ENCODE data around the gene NEDD1.

The NEDD1 gene

DNA sequence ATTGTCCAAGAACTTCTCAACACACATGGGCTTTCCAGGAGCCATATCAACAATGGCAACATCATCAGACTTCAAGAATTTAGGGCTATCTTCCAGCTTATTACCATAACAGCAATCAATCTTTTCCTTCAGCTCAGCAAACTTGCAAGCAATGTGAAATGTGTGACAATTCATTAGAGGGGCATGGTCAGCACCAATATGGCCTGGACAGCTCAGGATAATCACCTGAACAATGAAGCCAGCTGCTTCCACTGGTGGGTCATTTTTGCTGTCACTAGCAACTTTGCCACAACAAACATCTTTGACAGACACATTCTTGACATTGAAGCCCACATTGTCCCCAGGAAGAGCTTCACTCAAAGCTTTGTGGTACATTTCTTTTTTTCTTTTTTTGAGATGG, 5.9 kb upstream of the NEDD1 start:
- DNase-seq (ENCODE audit: low read depth in 2 of 2, low spot score in 1 of 2), result no peak

DNA sequence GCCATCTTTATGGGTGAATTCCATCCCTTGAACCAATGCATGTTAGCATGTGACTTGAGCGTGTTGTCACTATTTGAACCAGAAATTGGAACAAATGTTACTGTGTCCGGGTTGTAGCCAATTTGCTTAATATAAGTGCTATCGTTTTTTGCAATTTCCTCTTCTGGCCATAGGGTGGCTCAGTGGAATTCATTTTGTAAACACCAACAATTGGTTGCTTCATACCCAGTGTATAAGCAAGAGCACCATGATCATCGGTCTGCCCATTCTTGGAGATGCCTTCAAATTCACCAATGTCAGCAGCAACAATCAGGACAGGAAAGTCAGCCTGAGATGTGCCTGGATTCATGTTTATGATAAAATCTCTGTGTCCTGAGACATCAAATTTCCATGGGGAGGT, 5.0 kb upstream of the NEDD1 start:
- DNase-seq (ENCODE audit: low read depth in 2 of 2, low spot score in 1 of 2), result no peak

DNA sequence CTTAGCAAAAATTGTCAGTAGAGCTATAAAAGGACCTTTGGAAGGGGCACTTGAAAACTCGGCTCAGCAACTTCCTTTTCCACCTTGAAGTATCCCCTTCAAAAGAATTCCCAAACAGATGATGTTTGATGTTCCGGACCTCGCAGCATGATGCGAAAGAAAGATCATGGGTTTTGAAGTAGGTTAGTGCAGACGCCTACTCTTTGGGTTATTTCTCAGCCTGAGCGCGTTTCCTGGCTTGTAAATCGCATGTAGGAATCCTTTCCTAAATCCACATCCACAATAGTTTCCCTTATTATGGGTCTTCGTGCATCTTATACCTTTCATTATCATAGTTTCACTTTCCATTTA, 584 bp upstream of the NEDD1 start:
- no peak for DNase-seq (ENCODE audit: low read depth in 2 of 2, low spot score in 1 of 2)

DNA sequence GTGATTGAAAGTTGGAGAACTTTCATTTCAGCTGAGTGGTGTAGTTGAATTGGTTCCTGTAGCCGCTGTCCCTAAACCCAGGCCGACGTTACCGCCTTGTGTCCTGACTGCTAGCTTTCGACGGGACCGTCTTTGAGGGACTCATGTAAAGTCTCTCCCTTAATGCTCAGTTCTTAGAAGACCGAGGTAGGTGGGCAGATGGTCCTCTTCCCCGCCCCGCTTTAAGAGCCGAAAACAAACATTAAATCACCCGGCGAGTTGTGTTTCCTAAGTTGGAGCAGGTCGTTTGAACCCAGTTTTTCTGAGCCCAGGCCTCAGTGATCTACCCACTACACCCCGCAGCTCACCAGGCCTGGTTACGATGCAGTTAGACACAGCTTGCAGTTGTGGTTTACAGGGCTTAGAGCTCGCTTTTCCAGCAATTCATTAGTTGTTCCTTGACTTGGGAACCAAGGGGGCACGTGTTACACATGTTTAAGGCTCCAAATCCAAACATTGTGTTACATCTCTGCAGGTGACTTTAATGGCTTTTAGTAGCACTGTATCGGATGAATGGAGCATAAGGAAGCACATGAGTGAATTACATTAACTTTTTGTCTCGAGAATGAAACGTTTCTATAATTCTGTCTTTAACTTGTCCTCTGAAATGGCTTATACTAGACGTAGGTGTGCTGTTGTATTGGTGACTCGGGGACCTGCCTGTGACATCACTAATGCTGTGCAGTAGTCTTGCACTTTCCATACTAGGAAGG, 790 bp downstream of the NEDD1 start:
- no peak for DNase-seq (ENCODE audit: low read depth in 2 of 2, low spot score in 1 of 2)

DNA sequence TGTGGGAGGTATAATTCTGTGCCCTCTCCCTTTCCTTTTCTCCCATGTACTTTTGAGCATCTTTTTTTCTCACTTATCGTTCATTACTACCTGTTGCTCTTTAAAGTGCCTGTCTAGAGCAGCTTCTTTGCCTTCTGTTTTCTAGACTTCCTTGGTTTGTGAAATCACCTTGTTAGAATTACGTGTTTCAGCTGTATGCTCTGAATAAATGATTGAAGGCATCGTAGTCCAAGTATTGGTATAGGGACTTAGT, 1.3 kb downstream of the NEDD1 start:
- no peak for DNase-seq (ENCODE audit: low read depth in 2 of 2, low spot score in 1 of 2)

DNA sequence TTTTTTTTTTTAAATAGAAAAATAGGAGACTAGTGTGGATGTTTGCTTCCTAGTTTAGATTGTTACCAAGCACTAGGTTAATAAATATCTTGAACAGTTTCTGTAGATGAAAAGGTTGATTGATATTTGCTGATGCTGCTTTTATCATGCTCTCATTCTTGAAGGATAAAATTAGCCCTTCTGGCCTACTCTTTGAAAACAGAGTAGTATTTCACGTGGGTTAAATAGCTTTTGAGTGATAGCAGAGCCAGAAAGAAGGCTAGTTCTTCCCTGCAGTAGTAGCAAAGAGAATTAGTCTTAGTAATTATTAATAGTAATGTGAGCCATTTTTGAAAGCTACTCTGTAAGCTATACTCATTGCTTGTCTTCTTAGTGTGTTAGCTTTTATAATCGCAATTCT, 5.2 kb downstream of the NEDD1 start:
- DNase-seq (ENCODE audit: low read depth in 2 of 2, low spot score in 1 of 2), result no peak

DNA sequence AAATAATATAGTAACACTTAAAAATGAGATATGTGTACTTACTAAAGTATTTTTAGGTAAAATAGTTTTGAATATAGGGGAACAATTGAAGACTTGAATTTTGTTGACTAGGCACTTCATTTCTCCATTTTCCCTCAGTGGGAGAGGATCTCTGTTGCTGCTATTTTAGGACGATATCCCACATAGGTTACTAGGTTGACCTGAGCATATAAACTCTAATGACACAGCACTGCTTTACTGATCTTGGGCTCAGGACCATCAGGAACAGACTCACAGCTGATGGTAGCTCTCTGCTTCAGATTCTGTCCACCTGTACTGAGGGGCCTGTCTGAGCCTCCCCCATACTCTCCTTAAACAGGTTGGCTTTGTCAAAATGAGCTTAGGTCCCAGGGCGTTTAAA, 5.9 kb downstream of the NEDD1 start:
- DNase-seq (ENCODE audit: low read depth in 2 of 2, low spot score in 1 of 2), result no peak

DNA sequence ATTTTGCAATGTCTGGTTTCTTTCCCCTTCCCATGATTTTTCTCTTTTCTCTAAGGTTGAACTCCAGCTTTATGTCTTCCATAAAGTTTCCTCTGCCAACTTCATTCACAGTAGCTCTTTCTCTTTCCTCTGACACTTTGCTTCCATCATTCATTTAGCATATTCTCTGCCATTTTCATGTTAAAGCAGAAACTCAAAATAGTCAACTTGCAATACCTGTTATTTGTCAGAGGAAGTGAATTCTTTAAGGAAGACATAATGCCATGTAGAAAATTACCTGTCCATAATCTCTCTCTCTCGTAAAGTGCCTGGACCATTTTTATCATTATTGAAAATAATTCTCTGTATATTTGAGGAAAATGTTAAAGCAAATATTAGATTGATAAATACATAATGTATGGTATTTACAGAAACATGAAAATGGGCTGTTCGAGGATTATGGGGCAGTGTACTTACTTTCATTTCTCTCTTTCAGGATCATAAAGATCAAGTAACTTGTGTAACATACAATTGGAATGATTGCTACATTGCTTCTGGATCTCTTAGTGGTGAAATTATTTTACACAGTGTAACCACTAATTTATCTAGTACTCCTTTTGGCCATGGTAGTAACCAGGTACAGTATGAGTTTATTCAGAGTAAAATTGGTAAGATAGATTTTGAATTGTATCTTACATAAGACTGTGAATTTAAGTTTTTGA, 12.6 kb downstream of the NEDD1 start:
- no peak for DNase-seq (ENCODE audit: low read depth in 2 of 2, low spot score in 1 of 2)

DNA sequence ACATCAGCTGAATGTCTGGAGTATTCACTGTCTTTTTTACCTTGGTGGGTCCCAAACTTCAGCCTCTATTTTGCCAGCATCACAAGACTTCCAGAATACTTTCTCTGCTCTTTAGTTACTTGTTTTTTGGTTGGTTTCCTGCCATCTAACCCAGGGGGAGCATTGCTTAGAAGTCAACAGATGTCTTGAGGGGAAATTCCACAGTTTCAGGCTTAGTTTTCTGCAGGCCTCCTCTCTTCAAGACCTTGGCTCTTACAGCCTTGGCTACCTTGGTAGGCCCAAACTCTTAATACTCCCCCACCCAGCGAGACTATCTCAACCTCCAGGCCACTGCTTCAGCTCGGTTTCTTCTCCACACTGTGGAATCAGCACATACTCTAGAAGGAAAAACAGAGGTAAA, 41.7 kb downstream of the NEDD1 start:
- no peak for DNase-seq (ENCODE audit: low read depth in 2 of 2, low spot score in 1 of 2)

DNA sequence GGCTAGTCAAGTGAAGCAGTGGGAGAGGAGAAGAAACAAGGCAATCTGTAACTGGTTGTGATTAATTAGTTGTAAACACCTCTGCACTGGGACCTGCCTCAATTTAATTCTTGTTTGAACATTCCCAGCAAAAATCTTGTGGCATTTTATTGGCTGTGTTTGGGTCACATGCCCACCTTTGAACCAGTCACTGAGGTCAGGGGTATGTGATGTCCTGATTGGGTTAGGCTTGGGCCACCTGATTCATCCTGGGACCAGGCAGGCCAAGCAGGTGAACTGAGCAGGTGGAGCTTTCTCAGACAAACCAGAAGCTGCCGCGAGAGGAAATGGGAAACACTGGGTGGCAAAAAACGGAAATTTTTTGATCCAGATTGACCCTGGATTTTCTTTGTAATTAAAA, 72.5 kb downstream of the NEDD1 start:
- no peak for DNase-seq (ENCODE audit: low read depth in 2 of 2, low spot score in 1 of 2)

DNA sequence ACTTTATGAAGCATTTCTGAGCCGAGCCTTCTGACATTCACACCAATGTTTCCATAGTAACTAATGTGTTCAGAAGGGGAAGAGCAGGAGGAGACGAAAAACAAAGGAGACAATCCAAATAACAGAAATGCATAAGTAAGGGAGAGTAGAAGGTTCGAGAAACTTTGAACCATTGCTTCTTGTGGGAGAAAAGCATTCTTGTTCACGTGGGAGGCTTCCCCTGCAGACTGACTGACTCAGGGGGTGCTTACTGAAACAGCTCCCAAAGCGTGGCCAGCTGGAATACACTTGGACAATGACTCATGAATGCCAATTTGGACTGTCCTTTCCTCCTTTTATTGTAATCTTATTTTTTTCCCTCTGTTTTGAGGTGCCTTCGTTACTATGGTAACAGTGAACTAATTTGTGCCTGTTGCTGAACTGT, 73.9 kb downstream of the NEDD1 start:
- DNase-seq (ENCODE audit: low read depth in 2 of 2, low spot score in 1 of 2), result no peak

DNA sequence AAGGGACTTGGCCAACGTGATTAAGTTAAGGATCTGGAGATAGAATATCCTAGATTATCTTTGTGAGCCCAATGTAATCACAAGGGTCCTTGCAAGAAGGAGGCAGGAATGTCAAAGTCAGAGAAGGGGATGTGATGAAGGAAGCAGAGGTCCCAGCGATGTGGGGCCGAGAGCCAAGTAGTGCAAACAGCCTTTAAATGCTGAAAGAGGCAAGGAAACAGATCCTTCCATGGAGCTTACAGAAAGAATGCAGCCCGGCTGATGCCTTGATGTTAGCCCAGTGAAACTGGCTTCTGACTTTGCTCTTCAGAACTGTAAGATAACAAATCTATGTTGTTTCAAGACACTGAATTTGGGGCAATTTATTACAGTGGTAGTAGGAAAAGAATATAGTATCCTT, 74.9 kb downstream of the NEDD1 start:
- no peak for DNase-seq (ENCODE audit: low read depth in 2 of 2, low spot score in 1 of 2)

DNA sequence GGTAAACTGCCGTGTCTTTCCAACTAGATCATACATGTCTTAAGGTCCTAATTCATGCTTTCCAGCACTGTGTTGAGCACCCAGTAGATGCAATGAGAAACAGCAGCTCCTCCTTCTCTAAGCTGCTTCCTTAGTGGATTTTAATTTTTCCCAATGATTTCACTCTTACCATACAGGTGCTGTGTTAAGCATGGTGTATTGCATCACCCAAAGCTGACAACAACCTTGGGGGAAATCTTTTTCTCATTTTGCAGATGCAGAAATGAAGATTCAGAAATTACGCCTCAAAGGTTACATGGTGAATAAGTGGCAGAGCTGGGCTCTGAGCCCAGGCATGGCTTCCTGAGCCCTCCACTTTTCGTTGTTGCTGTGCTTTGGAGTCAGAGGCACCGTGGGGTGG, 75.6 kb downstream of the NEDD1 start:
- no peak for DNase-seq (ENCODE audit: low read depth in 2 of 2, low spot score in 1 of 2)

DNA sequence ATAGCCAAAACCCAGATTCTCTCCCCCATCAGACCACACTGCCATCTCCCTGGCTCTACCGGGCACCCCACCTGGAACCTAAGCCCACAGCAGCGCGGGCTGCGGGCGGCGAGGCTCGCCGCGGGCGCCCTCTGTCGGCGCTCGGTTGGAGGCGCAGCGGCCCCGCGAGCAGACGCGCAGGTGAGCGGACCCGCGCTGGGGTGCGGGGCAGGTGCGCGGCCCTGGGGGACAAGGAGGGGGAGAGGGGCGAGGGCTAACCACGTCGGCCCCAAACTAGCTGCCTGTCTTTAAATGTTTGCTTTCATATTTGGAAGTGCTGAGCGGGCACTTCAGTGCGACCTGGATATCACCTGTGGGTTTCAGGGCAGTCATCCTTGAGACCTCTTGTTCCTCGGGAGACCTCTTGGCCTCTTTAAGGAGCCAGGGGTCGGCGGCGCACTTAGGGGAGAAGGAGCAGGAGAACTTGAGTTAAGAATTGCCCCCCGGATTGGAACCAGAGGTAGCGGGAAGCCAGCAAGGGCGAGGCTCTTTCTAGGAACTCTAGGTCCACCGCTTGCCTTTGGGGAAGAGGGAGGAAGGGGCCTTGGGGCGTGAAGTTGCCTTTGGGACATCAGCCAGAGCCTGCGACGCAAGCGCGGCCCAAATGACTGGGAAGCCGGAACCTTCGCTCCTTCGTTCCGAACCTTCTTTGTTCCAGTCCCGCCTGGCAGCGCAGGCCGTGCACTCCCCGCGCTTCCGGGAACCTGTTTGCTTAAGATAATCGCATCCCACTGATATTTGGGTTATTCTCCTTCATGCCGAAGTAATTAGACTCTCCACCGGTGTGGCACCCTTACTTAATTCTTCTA, 78.7 kb downstream of the NEDD1 start:
- DNase-seq (ENCODE audit: low read depth in 2 of 2, low spot score in 1 of 2), result no peak

DNA sequence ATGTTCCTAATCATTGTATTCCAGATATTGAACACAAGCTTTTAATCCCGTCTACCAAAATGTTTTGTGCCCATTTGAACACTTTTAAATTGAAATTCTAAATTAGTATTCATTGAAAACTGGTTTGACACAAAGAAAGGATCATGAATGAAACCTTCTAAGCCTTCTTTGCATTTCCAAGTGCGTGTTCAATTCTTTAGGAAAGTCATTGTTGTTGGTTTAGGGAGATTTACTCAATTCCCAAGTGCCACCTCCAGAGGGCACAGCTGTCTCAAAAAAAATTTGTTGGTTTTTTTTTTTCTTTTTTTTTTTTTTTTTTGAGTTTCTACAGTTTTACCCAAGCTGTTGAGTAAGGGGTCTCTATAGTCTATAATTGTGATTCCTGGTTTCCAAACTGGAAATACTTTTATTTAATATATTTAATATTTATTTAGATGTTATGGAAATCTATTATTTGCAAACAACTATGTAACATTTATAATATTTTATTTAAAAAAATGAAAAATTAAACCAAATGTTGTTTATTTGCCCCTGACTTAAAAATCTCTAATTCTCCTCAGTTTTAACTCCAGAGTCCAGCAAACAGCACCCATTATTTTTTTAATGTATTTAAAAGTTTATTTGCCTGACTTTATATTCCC, 79.9 kb downstream of the NEDD1 start:
- DNase-seq (ENCODE audit: low read depth in 2 of 2, low spot score in 1 of 2), result no peak

DNA sequence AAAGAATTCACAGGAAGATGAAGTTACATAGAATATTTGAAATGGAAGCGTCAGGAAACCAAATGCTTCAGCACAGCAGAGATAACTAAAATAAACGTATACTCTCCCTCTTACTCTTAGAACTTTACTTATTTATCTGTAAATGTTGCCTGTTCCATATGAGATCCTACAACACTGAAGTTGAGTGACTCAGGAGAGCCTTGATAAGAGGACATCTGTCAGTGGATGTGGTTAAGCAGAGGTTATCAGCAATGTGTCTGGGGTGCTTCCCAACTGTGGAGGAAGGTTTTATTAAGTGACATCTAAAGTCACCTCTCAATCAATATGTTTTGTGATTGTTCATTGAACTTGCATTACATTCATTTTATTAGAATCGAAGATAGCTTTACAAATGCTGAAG, 81.9 kb downstream of the NEDD1 start:
- DNase-seq (ENCODE audit: low read depth in 2 of 2, low spot score in 1 of 2), result no peak

DNA sequence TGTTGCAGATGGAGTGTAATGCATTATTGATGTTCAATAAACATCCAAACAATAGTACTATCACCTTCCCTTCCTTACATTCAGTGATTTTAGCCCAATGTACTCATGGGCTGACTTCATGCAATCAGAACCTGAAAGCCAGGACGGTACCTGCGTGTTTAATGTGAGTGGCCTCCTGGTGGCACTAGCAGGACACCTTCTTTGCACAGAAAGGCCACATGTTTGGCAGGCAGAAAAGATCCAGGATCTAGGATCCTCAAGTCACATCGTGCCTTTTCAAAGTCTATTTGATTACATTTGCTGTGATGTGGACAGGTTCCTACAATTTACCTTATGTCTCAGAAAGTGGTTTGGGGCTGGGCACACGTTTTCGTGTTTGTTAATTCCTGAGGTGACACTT, 82.9 kb downstream of the NEDD1 start:
- DNase-seq (ENCODE audit: low read depth in 2 of 2, low spot score in 1 of 2), result no peak

DNA sequence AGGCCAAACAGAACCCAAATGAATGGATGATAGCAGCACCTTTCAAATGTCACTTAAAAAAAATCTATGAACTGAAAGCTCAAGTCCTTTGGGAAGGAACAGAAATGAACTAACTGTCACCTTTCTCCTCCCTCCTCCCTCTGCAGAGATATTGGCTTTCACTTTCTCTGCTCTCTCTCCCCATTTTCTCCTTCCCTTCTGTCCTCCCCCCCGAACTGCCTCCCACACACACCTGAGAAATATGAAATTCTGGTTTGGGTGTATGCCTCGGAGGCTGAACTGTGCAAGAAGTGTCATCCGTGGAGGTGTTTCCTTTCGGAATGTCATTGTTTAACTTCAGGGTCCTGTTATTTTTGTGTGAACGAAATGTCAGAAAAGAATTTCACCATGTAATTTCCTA, 87.8 kb downstream of the NEDD1 start:
- DNase-seq (ENCODE audit: low read depth in 2 of 2, low spot score in 1 of 2), result no peak

DNA sequence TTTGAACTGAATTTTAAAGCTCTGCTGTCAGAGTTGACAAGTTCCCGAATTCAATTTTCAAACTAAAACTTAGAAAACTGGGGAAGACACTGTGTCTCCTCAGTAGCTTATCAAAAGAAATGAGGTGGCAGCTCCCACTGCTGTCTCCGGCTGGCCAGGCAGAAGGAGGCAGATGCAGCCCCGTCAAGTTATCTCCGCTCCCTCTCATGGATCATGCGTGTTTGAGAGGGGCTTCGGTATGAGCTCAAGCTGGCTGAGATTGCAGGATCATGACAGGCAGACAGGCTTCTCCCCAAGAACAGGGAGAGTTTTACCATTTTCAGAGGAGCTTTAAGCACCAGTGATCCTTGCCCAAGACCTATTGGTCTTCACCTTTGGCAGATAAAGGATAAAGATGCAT, 88.8 kb downstream of the NEDD1 start:
- no peak for DNase-seq (ENCODE audit: low read depth in 2 of 2, low spot score in 1 of 2)

DNA sequence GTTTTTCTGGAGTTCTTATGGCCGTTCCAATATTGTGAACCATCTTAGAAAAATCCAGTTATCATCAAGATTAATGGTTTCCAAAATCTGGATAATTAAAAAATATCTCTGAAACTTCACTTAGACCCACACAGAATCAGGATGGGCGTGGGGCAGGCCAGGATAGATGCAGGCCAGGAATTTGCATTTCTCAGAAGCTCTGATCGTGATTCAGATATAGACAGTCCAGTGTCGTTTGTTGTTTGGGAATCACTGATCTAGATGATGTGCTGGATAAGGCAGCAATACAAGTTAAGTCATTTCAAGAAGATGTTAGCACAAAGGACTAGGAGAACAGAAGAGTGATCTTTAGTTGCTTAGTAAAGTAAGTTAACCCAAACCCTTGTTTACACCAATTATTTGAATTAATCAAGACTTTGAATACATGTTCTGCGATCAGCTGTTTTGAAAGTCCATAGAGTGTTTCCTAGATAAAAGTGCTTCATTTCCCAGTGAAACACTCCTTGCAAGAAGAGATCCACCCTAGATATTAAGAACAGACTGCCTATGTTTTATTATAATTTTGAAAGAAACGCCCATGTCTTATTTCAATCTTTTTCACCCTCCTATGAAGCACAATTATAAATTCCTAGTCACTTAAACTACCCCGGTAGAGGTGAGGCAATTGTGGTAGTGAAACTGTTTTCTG, 90.9 kb downstream of the NEDD1 start:
- no peak for DNase-seq (ENCODE audit: low read depth in 2 of 2, low spot score in 1 of 2)

DNA sequence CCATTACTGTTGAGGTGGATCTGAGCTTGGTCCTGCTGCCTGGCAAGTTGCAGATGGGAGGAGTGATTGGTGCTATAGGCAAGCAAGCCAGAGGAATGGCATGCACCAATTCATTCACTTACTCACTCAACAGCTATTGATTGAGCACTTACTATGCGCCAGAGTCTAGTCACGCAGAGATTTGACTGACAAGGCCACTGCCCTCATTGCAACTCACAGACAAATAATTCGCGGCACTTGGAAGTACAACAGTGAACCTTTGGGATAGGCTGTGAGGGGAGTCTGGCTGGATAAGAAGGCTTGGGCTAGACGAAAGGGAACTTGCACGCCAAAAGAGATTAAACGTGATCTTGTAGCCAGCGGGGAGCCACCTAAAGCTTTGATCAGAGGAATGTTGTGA, 96.2 kb downstream of the NEDD1 start:
- DNase-seq (ENCODE audit: low read depth in 2 of 2, low spot score in 1 of 2), result no peak

Measured in stimulated activated CD8-positive, alpha-beta memory T cell treated with anti-CD3 and anti-CD28 coated beads, Interleukin-4, amount 100 ng/mL, for 4 hours (primary cell).